ENCODE data around the gene TENM4. TPM values are rescaled to one million over a fixed set of nuclear protein-coding genes. Genes with fewer than 3 reads are reported as not detected.

Gene TENM4
- total and polyA plus RNA-seq, 2 of the 8 experiments (the other 6 are each of a cell fraction or from before 2014, with no cell fraction given), result 3.5 to 7.2 TPM

DNA sequence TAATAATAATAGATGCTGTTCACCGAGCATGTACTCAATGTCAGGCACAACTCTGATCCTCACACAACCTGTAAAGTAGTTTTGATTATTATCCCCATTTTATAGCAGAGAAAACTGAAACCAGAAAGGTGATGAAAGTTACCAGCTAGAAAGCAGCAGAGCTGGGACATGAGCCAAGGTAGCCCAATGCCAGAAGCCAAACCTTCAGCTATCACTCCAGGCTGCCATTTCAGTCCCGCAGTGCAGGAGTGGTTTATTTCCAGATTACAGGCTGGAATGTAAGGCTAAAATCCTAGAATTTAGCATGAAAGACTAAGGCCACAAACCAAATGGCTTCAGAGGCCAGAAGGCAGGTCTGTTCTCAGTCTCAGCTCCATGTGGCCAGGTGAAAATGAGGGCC, 108.8 kb downstream of the TENM4 start:
- Histone ChIP-seq H3K18ac (ENCODE audit: extremely low read depth, low read length) (no peak overlapping the region), H3K4me1 (replicated peaks in 1 of 4; ENCODE audit: control insufficient read depth in 3 of 4, insufficient read depth in 4 of 4, low read length in 3 of 4) (peaks cover 4 to 20% (median 15%) of the 10 kb centered on the region in 4 experiments), H2BK120ac (replicated peaks; ENCODE audit: low read depth, low read length) (no peak overlapping the region), H3K79me1 (ENCODE audit: low read depth, low read length) (no peaks in the 10 kb centered on the region), H3K27ac (ENCODE audit: low read depth, low read length) (no peak overlapping the region), H4K91ac (replicated peaks; ENCODE audit: insufficient read length, low read length) (no peak overlapping the region), H3K27me3 (replicated peaks in 1 of 4; ENCODE audit: control insufficient read depth in 3 of 4, extremely low read depth in 1 of 4, insufficient read depth in 3 of 4, low read length in 3 of 4) (no peaks in the 10 kb centered on the region), H3K4ac (replicated peaks; ENCODE audit: insufficient read length, low read depth, low read length) (no peak overlapping the region), H2BK15ac (ENCODE audit: low read length) (no peak overlapping the region), H4K5ac (ENCODE audit: insufficient read length, low read depth, low read length) (no peak overlapping the region), H2AK5ac (ENCODE audit: low read depth, low read length) (no peak overlapping the region), H3K4me3 (ENCODE audit: extremely low read depth in 1 of 4, insufficient read depth in 2 of 4, low read depth in 3 of 4, low read length in 4 of 4) (no peak overlapping the region), H3K14ac (ENCODE audit: insufficient read length) (no peak overlapping the region), H4K8ac (ENCODE audit: extremely low read depth, insufficient read depth, low read length) (no peak overlapping the region), H3K23me2 (ENCODE audit: low read depth, low read length) (peaks cover 2% of the 10 kb centered on the region; the same call in 1 of the 2 replicates), H3K9me3 (ENCODE audit: insufficient read depth in 2 of 2, low read depth in 1 of 2, low read length in 1 of 2) (no peaks in the 10 kb centered on the region), H2BK5ac (ENCODE audit: low read depth, low read length) (no peak overlapping the region), H3K79me2 (ENCODE audit: control insufficient read depth in 1 of 2, insufficient read depth in 2 of 2, low read length in 2 of 2) (no peaks in the 10 kb centered on the region), H2AFZ (ENCODE audit: low read length) (no peak overlapping the region), H2BK12ac (ENCODE audit: low read depth, low read length) (no peak overlapping the region), H3K56ac (replicated peaks; ENCODE audit: insufficient read length, low read depth, low read length) (no peak overlapping the region), H3K36me3 (ENCODE audit: control insufficient read depth in 2 of 4, insufficient read depth in 4 of 4, low read length in 3 of 4) (no peaks in the 10 kb centered on the region), H3K4me2 (ENCODE audit: insufficient read depth in 1 of 2, low read depth in 2 of 2, low read length in 2 of 2) (peak overlapping the region in 1 of 2 experiments; percentile 45; a peak in 1 of 4 replicates), H2BK20ac (ENCODE audit: low read length) (no peak overlapping the region), H3K9ac (replicated peaks in 1 of 4; ENCODE audit: extremely low read depth in 1 of 4, low read depth in 3 of 4, low read length in 3 of 4) (no peak overlapping the region), H3K23ac (ENCODE audit: insufficient read length) (no peak overlapping the region), H4K20me1 (replicated peaks in 1 of 2; ENCODE audit: control insufficient read depth in 1 of 2, insufficient read depth in 2 of 2, low read length in 2 of 2) (no peaks in the 10 kb centered on the region)
- ChIA-PET CTCF (ENCODE audit: partially characterized antibody) (interaction anchor here (0.7 to 1.0 kb wide), 2 partner anchors 104 to 916 kb away, joined by 3 read pairs; no protein-coding TSS in a partner anchor), POLR2A (ENCODE audit: partially characterized antibody) (no interaction called here)
- TF ChIP-seq ASH2L (IDR thresholded peaks at IDR 0.05; ENCODE audit: low read length) (no peak), SIX5 (IDR thresholded peaks at IDR 0.05; ENCODE audit: low read depth, low read length) (no peak), SRF (IDR thresholded peaks at IDR 0.05; ENCODE audit: low read depth, low read length) (no peak), RFX5 (IDR thresholded peaks at IDR 0.05; ENCODE audit: borderline replicate concordance, low read depth, low read length) (no peak), E2F6 (IDR thresholded peaks at IDR 0.05) (no peak), SP2 (IDR thresholded peaks at IDR 0.05; ENCODE audit: low read length) (no peak), GTF2F1 (IDR thresholded peaks at IDR 0.05; ENCODE audit: borderline replicate concordance, low read depth, low read length) (no peak), BRCA1 (IDR thresholded peaks at IDR 0.05; ENCODE audit: low read depth, low read length) (no peak), EP300 (IDR thresholded peaks at IDR 0.05; ENCODE audit: borderline replicate concordance in 1 of 2, low read depth in 2 of 2, low read length in 2 of 2) (no peak), CHD1 (IDR thresholded peaks at IDR 0.05; ENCODE audit: low read depth, low read length) (no peak), BCL11A (IDR thresholded peaks at IDR 0.05; ENCODE audit: low read depth in 2 of 2, low read length in 2 of 2) (no peak), POU5F1 (IDR thresholded peaks at IDR 0.05; ENCODE audit: low read depth, low read length) (no peak), TAF7 (optimal IDR thresholded peaks at IDR 0.05; ENCODE audit: borderline replicate concordance, low read depth, low read length) (no peak)
- FAIRE-seq (no peak), DNase-seq (ENCODE audit: low read depth in 1 of 2, low spot score in 2 of 2) (no peak)
- 94% methylated on average over 2 of the region's 2 CpGs; no CpG with 5 or more reads in 1 of the 2 experiments for WGBS, 2 experiments (ENCODE audit: extremely low coverage in 1 of 2, insufficient coverage in 1 of 2, insufficient read length in 1 of 2, insufficient replicate concordance in 2 of 2, low coverage in 1 of 2, low lambda C conversion rate in 2 of 2, missing lambda C conversion rate in 1 of 2)
